Fibroblast of mammary gland (primary cell): ENCODE measurements around the gene EEFSEC.

Source experiments
- DNase-seq: peaks from one replicate; pipeline ENCODE4 v3.0.0-alpha.2; 2010; ENCODE audit warnings: low read depth
- H3K4me3 ChIP-seq: 2 replicates; pipeline ENCODE4 v1.5.1; 2011; ENCODE audit warnings: low read depth, mild to moderate bottlenecking, low read length, moderate library complexity; ENCODE audit not compliant: control insufficient read depth
- TF ChIP-seq, protein P1 (sequence below): conservative IDR thresholded peaks from 2 replicates; pipeline ENCODE4 v1.5.1; 2011; ENCODE audit warnings: low read depth, low read length, inconsistent platforms; ENCODE audit not compliant: control insufficient read depth, insufficient read depth

Gene EEFSEC

DNA sequence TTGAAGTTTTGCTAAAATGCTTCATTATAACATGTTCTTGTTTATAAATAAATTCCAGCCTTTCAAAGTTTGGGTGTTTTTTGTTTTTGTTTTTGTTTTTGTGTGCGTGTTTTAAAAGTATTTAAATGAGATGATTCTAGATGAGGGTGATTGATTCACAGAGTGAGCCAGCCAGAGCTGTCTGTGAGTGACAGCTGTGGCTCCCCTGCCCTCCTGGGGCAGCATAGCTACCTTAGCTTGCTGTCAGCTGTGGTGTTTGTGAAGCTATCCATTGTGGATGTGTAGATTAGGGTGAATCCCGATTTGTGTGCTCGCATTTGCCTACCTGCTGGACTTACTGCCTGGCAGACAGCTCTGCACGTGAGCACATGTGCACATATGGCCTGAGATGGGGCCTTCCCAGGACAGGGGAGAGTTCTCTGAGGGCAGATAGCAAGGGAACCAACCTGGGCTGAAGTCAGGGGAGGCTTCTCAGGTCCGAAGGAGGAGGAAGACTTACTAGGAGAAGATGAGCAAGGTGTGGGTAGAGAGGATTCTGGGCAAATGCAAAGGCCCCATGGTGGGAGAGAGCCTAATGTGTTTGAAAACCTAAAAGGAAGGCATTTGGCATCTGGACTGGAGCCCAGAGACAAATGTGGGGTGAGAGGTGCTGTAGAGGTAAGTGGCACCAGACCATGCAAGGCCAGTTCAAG, 124.2 kb downstream of the EEFSEC start:
- TF ChIP-seq, protein P1, sequence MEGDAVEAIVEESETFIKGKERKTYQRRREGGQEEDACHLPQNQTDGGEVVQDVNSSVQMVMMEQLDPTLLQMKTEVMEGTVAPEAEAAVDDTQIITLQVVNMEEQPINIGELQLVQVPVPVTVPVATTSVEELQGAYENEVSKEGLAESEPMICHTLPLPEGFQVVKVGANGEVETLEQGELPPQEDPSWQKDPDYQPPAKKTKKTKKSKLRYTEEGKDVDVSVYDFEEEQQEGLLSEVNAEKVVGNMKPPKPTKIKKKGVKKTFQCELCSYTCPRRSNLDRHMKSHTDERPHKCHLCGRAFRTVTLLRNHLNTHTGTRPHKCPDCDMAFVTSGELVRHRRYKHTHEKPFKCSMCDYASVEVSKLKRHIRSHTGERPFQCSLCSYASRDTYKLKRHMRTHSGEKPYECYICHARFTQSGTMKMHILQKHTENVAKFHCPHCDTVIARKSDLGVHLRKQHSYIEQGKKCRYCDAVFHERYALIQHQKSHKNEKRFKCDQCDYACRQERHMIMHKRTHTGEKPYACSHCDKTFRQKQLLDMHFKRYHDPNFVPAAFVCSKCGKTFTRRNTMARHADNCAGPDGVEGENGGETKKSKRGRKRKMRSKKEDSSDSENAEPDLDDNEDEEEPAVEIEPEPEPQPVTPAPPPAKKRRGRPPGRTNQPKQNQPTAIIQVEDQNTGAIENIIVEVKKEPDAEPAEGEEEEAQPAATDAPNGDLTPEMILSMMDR = no peak
- DNase-seq = no peak
- H3K4me3 ChIP-seq = no peak overlapping the region

DNA sequence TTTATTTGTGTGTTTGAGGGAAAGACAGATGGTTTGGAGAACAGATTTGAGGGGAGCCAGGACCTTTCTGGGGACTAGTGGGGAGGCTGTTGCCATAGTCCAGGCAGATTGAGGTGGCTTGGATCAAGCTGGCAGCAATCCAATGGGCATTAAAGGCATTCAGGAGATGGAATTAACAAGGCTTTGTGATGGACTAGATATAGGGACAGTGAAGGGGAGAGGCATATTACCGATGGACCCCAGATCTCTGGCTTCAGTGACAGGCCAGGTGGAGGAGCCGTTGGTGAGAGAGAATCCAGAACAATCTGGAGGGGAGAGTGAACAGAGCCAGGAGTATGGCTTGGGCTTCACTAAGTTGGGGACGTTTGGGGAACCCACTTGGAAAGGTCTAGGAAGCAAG, 124.8 kb downstream of the EEFSEC start:
- no peak overlapping the region for H3K4me3 ChIP-seq
- TF ChIP-seq, protein P1 = no peak
- no peak for DNase-seq

DNA sequence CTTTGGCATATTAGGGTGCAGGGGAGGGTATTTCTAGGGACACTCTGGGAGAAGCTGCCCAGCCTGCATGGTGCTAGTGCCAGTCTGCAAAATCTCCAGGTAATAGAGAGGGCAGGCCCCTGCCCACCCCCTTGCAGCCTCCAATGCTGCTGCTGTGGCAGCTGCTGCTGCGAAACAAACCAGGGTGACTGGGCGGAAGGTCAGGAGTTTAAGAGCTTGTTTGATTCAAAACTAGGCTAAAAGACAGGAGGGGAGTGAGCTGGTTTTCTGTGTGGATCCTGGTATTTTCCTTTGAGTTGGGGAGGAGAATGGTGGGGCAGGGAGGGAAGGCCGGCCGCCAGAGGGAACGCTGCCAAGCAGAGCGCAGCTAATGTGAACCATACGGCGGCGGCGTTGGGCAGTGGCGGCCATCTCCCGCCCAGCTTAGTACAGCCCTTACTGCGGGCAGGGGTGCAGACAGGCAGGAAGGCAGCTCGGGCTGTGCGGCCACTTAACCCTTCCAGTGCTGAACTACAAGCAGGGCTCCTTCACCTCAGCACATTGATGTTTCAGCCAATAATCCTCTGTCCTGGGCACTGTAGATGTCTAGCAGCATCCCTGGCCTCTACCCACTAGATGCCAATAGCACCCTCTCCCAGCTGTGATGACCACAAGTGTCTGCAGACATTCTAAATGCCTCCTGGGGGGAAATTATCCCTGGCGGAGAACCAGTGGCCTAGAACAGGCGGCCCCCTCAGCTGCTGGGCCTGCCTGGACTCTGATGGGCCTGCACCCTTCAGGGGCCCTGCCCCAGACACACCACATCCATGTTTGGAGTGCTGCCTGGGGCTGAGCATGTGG, 125.7 kb downstream of the EEFSEC start:
- TF ChIP-seq, protein P1 = no peak
- H3K4me3 ChIP-seq = no peak overlapping the region
- peak; percentile 93 for DNase-seq

DNA sequence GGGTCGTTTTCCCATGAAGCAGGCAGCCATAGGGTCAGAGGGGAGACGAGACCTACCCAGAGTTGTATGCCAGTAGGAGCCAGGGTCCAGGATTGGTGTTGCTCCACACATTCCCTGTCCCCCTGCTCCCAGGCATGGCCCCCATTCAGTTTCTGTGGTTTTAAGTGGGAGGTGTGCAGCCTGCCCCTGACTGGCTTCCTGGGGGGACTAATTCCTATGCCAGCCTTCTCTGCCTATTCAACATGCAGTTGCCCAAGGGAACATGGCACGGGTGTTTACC, 126.3 kb downstream of the EEFSEC start:
- no peak overlapping the region for H3K4me3 ChIP-seq
- DNase-seq = no peak
- TF ChIP-seq, protein P1 = no peak

DNA sequence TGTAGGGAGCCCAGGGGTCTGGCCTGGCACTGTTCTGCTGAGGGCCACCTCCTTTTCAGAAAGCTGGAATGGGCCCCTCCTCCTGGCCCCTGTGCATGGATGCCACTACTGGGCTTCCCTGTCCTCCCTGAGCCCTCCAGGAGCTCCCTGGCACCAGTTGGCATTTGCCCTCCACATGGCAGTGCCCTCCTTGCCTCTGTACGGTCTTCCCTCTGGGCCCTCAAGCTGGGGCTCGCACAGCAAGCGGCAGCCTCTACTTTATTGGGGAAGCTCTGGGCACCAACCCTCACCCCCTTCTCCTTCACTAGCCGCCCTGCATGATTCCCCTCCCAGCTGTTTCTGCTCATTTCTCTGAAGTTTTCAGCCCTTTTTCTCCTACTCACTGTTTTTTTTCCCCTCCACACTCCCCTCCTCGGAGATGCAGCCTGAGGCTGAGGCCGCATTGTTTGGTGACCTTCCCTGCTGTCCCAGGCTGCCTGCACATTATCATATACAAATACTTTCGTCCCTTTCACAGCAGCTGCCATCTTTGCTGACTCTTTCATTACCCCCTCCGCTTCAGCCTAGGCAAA, 127.3 kb downstream of the EEFSEC start:
- TF ChIP-seq, protein P1 = no peak
- H3K4me3 ChIP-seq = no peak overlapping the region
- DNase-seq = no peak

DNA sequence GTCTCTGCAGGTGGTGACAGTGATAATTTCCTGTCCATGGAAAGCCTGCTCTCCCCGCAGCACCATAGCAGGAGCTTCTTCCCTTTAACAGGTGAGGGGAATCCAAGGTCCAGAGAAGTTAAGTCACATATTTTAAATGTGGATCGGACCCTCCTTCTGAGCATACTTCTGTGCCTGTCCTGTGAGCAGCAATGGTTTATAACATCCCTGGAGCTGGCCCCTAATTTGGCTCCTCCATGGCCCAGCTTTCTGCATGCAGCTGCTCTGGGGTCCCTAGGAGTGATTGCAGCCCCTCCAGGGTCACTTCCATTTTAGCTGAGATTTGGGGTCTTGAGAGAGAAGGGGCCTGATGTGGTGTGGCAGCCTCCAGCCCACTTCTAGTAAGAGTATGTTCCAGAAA, 127.8 kb downstream of the EEFSEC start:
- TF ChIP-seq, protein P1 = no peak
- H3K4me3 ChIP-seq = no peak overlapping the region
- DNase-seq = no peak
